H1 (cell line): Measurements from ENCODE around the gene CEP128.

Experiments used
- CTCF ChIP-seq, 3 experiments: IDR thresholded peaks; 1 replicate in 2 of 3; 2 replicates in 1 of 3; pipeline versions ENCODE4 v1.5.1 to v1.6.1; 2011; ENCODE audit warnings: low read length in 3 of 3, mild to moderate bottlenecking in 3 of 3, inconsistent platforms in 2 of 3, low read depth in 1 of 3, moderate library complexity in 1 of 3; ENCODE audit not compliant: insufficient read depth in 1 of 3; ENCODE audit errors: control extremely low read depth in 1 of 3
- FOSL1 ChIP-seq: IDR thresholded peaks from 2 replicates; pipeline ENCODE4 v1.6.1; 2011; ENCODE audit warnings: mild to moderate bottlenecking, low read depth, low read length, moderate library complexity; ENCODE audit not compliant: insufficient read depth
- JUN ChIP-seq: IDR thresholded peaks from 2 replicates; pipeline ENCODE4 v1.6.1; 2011; ENCODE audit warnings: low read depth, mild to moderate bottlenecking, improper control_type of control experiment, low read length
- KDM1A ChIP-seq: fragments of 200-600, 300-600 bp; sonication (generic); IDR thresholded peaks from 2 replicates; pipeline ENCODE4 v1.7.1; 2016; ENCODE audit warnings: mild to moderate bottlenecking, low read length, borderline replicate concordance
- MAX ChIP-seq: IDR thresholded peaks from 2 replicates; pipeline ENCODE4 v1.6.1; 2012; ENCODE audit warnings: inconsistent platforms
- POLR2A ChIP-seq, 2 experiments: IDR thresholded peaks; 1 replicate in 1 of 2; 2 replicates in 1 of 2; pipeline ENCODE4 v1.6.1; 2011; ENCODE audit warnings: low read depth in 2 of 2, low read length in 2 of 2, mild to moderate bottlenecking in 2 of 2; ENCODE audit errors: control extremely low read depth in 1 of 2
- SP2 ChIP-seq: IDR thresholded peaks from 2 replicates; pipeline ENCODE4 v1.6.1; 2012; ENCODE audit warnings: mild to moderate bottlenecking, low read length, inconsistent platforms
- SUZ12 ChIP-seq: fragments of 200-600 bp; sonication (generic); IDR thresholded peaks from 2 replicates; pipeline ENCODE4 v1.6.1; 2012; ENCODE audit warnings: mild to moderate bottlenecking, inconsistent platforms, low read length, moderate library complexity, mixed read lengths
- USF2 ChIP-seq: IDR thresholded peaks from 2 replicates; pipeline ENCODE4 v1.6.1; 2011; ENCODE audit warnings: low read length, improper control_type of control experiment

- TF ChIP-seq SP2 (no peak), CTCF (IDR thresholded peaks at IDR 0.05; ENCODE audit: control extremely low read depth in 1 of 3, insufficient read depth in 1 of 3, low read depth in 1 of 3, low read length in 3 of 3) (no peak), FOSL1 (no peak), POLR2A (IDR thresholded peaks at IDR 0.05; ENCODE audit: control extremely low read depth in 1 of 2, low read depth in 2 of 2, low read length in 2 of 2) (no peak), SUZ12 (no peak), JUN (no peak), MAX (no peak), USF2 (no peak), KDM1A (no peak)
Measured at GRCh38 chr14:80948291-80948690, 6.8 kb upstream of the CEP128 start.
